Liver (tissue), 3 donors: ENCODE results near the gene MTA3.

Experiments
- EGR1 ChIP-seq, 2 donors: IDR thresholded peaks; 2 replicates each; pipeline ENCODE4 v1.6.1; 2016 to 2018; ENCODE audit warnings: antibody characterized with exemption in 2 of 2, low read depth in 2 of 2
- GABPA ChIP-seq, 2 donors: IDR thresholded peaks in 1 of 2; conservative IDR thresholded peaks in 1 of 2; 2 replicates each; pipeline ENCODE4 v1.6.1; 2016; ENCODE audit warnings: antibody characterized with exemption in 2 of 2, mild to moderate bottlenecking in 1 of 2, moderate library complexity in 1 of 2
- HNF4A ChIP-seq, 2 donors: conservative IDR thresholded peaks; 2 replicates each; pipeline ENCODE4 v1.6.1; 2016; ENCODE audit warnings: antibody characterized with exemption in 2 of 2, mild to moderate bottlenecking in 2 of 2
- JUND ChIP-seq, 2 donors: IDR thresholded peaks; 2 replicates each; pipeline ENCODE4 v1.6.1; 2016; ENCODE audit warnings: antibody characterized with exemption in 2 of 2
- RAD21 ChIP-seq, 2 donors: IDR thresholded peaks; 2 replicates each; pipeline ENCODE4 v1.6.1; 2016; ENCODE audit warnings: antibody characterized with exemption in 2 of 2, mild to moderate bottlenecking in 2 of 2
- RXRA ChIP-seq, 2 donors: IDR thresholded peaks; 2 replicates each; pipeline ENCODE4 v1.6.1; 2017 to 2018; ENCODE audit warnings: antibody characterized with exemption in 2 of 2, mild to moderate bottlenecking in 1 of 2
- SP1 ChIP-seq: IDR thresholded peaks from 2 replicates; pipeline ENCODE4 v1.6.1; 2018; ENCODE audit warnings: antibody characterized with exemption, mild to moderate bottlenecking
- TAF1 ChIP-seq: conservative IDR thresholded peaks from 2 replicates; pipeline ENCODE4 v1.6.1; 2016; ENCODE audit warnings: antibody characterized with exemption, mild to moderate bottlenecking
- TF ChIP-seq, protein P1 (sequence below): fragments of 150-350 bp; IDR thresholded peaks from 2 replicates; pipeline ENCODE4 v1.5.1; 2017; ENCODE audit warnings: improper control_type of control experiment, low read depth, low read length; ENCODE audit not compliant: missing input control
- TF ChIP-seq, protein P2 (sequence below): IDR thresholded peaks from 2 replicates; pipeline ENCODE4 v1.6.1; 2016; ENCODE audit warnings: antibody characterized with exemption
- TF ChIP-seq, protein P3 (sequence below): IDR thresholded peaks from 2 replicates; pipeline ENCODE4 v1.6.1; 2016; ENCODE audit warnings: antibody characterized with exemption
- TF ChIP-seq, protein P4 (sequence below): IDR thresholded peaks from 2 replicates; pipeline ENCODE4 v1.6.1; 2016; ENCODE audit warnings: antibody characterized with exemption
- TF ChIP-seq, protein P5 (sequence below): IDR thresholded peaks from 2 replicates; pipeline ENCODE4 v1.6.1; 2016; ENCODE audit warnings: antibody characterized with exemption, mild to moderate bottlenecking
- donor health status: healthy.
- donor health status: healthy.

DNA sequence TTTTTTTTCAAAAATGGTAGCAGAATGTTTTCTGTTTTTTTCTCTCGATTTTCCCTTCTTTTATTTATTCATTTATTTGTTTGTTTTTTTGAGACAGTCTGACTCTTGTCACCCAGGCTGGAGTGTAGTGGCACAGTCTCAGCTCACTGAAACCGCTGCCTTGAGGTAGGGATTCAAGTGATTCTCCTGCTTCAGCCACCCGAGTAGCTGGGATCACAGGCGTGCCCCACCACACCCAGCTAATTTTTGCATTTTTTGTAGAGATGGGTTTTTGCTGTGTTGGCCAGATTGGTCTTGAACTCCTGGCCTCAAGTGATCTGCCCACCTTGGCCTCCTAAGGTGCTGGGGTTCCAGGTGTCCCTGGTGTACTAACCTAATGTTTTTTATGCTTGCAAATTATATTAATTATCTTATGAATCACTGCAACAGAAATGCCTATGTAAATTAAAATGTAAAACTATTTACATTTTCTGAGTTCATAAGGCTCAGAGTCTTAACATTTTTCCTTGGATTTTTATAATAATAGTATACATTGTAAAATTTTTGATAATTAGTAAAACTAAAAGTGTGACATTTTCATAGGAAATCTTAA is 19.2 kb downstream of the MTA3 start:
- TF ChIP-seq, protein P1, sequence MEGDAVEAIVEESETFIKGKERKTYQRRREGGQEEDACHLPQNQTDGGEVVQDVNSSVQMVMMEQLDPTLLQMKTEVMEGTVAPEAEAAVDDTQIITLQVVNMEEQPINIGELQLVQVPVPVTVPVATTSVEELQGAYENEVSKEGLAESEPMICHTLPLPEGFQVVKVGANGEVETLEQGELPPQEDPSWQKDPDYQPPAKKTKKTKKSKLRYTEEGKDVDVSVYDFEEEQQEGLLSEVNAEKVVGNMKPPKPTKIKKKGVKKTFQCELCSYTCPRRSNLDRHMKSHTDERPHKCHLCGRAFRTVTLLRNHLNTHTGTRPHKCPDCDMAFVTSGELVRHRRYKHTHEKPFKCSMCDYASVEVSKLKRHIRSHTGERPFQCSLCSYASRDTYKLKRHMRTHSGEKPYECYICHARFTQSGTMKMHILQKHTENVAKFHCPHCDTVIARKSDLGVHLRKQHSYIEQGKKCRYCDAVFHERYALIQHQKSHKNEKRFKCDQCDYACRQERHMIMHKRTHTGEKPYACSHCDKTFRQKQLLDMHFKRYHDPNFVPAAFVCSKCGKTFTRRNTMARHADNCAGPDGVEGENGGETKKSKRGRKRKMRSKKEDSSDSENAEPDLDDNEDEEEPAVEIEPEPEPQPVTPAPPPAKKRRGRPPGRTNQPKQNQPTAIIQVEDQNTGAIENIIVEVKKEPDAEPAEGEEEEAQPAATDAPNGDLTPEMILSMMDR, result no peak
- TF ChIP-seq, protein P2, sequence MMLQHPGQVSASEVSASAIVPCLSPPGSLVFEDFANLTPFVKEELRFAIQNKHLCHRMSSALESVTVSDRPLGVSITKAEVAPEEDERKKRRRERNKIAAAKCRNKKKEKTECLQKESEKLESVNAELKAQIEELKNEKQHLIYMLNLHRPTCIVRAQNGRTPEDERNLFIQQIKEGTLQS, result no peak
- no peak for TF ChIP-seq GABPA (IDR thresholded peaks at IDR 0.05 in 1 of 2, conservative IDR thresholded peaks at IDR 0.05 in 1 of 2)
- TF ChIP-seq SP1, result no peak
- TF ChIP-seq, protein P3, sequence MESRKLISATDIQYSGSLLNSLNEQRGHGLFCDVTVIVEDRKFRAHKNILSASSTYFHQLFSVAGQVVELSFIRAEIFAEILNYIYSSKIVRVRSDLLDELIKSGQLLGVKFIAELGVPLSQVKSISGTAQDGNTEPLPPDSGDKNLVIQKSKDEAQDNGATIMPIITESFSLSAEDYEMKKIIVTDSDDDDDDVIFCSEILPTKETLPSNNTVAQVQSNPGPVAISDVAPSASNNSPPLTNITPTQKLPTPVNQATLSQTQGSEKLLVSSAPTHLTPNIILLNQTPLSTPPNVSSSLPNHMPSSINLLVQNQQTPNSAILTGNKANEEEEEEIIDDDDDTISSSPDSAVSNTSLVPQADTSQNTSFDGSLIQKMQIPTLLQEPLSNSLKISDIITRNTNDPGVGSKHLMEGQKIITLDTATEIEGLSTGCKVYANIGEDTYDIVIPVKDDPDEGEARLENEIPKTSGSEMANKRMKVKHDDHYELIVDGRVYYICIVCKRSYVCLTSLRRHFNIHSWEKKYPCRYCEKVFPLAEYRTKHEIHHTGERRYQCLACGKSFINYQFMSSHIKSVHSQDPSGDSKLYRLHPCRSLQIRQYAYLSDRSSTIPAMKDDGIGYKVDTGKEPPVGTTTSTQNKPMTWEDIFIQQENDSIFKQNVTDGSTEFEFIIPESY, result no peak
- TF ChIP-seq, protein P4, sequence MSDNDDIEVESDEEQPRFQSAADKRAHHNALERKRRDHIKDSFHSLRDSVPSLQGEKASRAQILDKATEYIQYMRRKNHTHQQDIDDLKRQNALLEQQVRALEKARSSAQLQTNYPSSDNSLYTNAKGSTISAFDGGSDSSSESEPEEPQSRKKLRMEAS, result no peak
- no peak for TF ChIP-seq JUND (IDR thresholded peaks at IDR 0.05)
- TF ChIP-seq EGR1 (IDR thresholded peaks at IDR 0.05; ENCODE audit: low read depth in 2 of 2), result no peak
- TF ChIP-seq, protein P5, sequence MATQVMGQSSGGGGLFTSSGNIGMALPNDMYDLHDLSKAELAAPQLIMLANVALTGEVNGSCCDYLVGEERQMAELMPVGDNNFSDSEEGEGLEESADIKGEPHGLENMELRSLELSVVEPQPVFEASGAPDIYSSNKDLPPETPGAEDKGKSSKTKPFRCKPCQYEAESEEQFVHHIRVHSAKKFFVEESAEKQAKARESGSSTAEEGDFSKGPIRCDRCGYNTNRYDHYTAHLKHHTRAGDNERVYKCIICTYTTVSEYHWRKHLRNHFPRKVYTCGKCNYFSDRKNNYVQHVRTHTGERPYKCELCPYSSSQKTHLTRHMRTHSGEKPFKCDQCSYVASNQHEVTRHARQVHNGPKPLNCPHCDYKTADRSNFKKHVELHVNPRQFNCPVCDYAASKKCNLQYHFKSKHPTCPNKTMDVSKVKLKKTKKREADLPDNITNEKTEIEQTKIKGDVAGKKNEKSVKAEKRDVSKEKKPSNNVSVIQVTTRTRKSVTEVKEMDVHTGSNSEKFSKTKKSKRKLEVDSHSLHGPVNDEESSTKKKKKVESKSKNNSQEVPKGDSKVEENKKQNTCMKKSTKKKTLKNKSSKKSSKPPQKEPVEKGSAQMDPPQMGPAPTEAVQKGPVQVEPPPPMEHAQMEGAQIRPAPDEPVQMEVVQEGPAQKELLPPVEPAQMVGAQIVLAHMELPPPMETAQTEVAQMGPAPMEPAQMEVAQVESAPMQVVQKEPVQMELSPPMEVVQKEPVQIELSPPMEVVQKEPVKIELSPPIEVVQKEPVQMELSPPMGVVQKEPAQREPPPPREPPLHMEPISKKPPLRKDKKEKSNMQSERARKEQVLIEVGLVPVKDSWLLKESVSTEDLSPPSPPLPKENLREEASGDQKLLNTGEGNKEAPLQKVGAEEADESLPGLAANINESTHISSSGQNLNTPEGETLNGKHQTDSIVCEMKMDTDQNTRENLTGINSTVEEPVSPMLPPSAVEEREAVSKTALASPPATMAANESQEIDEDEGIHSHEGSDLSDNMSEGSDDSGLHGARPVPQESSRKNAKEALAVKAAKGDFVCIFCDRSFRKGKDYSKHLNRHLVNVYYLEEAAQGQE, result no peak
- no peak for TF ChIP-seq RAD21 (IDR thresholded peaks at IDR 0.05)
- TF ChIP-seq TAF1, result no peak
- TF ChIP-seq HNF4A (conservative IDR thresholded peaks at IDR 0.05), result no peak
- TF ChIP-seq RXRA (IDR thresholded peaks at IDR 0.05), result no peak
